Daoy (cell line): Measurements from ENCODE around the gene DNAJC5. TPM values are rescaled to one million over a fixed set of nuclear protein-coding genes. Genes with fewer than 3 reads are reported as not detected.
"Not testable (repeated sequence)": the region's sequence is repeated elsewhere in the genome, so short reads cannot be mapped to it uniquely, and the experiment has no call there.

Experiments
- DNase-seq: peaks from one replicate; pipeline ENCODE4 v3.0.0-alpha.2; 2015; ENCODE audit warnings: low read depth
- total RNA-seq: library from RNA; depleted of rRNA; stranded (reverse); fragments of >200 nt; shearing (Covaris generic); gene quantifications from 2 replicates; pipeline ENCODE4 v1.2.3, GENCODE V29; 2014

The DNAJC5 gene
- total RNA-seq, 1 experiment from 2014 or later, result 34.4 TPM

GRCh38 chr20:63861365-63861934, 33.5 kb upstream of the DNAJC5 start, which contains the start of gene ABHD16B:
TSS of gene ABHD16B (plus strand) at chr20:63861498. CDS start at chr20:63861541, 43 bp downstream.
- DNase-seq, result no peak

- DNase-seq, result no peak
These were observed 32.7 kb upstream of the DNAJC5 start for GRCh38 chr20:63861981-63862901.

GRCh38 chr20:63863021-63863797, 31.7 kb upstream of the DNAJC5 start:
- DNase-seq, result no peak

- DNase-seq, result peak; percentile 87
These were observed 31.0 kb upstream of the DNAJC5 start for GRCh38 chr20:63863798-63864544.

GRCh38 chr20:63864545-63864977, 30.4 kb upstream of the DNAJC5 start:
- no peak for DNase-seq

GRCh38 chr20:63864978-63865640, 29.8 kb upstream of the DNAJC5 start, which contains the start of gene TPD52L2:
TSS of gene TPD52L2 (plus strand) at chr20:63865270. CDS start at chr20:63865366, 96 bp downstream.
- DNase-seq, result peak; percentile 99

- DNase-seq, result not testable (repeated sequence)
These were observed 27.9 kb upstream of the DNAJC5 start for GRCh38 chr20:63867042-63867441.

- DNase-seq, result no peak
These were observed 26.7 kb upstream of the DNAJC5 start for GRCh38 chr20:63868264-63868663.

GRCh38 chr20:63873477-63873971, 21.4 kb upstream of the DNAJC5 start:
- peak; percentile 77 for DNase-seq

GRCh38 chr20:63874241-63874640, 20.7 kb upstream of the DNAJC5 start:
- DNase-seq, result not testable (repeated sequence)

- no peak for DNase-seq
These were observed 18.4 kb upstream of the DNAJC5 start for GRCh38 chr20:63876489-63877036.

GRCh38 chr20:63877755-63878470, 17.0 kb upstream of the DNAJC5 start:
- no peak for DNase-seq

GRCh38 chr20:63878899-63879663, 15.8 kb upstream of the DNAJC5 start:
- DNase-seq, result no peak

GRCh38 chr20:63880901-63881300, 14.0 kb upstream of the DNAJC5 start:
- not testable (repeated sequence) for DNase-seq

GRCh38 chr20:63881451-63882226, 13.3 kb upstream of the DNAJC5 start:
- no peak for DNase-seq

- DNase-seq, result no peak
These were observed 12.4 kb upstream of the DNAJC5 start for GRCh38 chr20:63882257-63883200.

GRCh38 chr20:63883201-63883593, 11.7 kb upstream of the DNAJC5 start:
- no peak for DNase-seq
